ENCODE data around the gene IL17RA. TPM values are rescaled to one million over a fixed set of nuclear protein-coding genes. Genes with fewer than 3 reads are reported as not detected.

The IL17RA gene
- total and polyA plus RNA-seq, 2 of the 4 experiments (the other 2 are of a cell fraction), result 5.2 to 15.3 TPM

DNA sequence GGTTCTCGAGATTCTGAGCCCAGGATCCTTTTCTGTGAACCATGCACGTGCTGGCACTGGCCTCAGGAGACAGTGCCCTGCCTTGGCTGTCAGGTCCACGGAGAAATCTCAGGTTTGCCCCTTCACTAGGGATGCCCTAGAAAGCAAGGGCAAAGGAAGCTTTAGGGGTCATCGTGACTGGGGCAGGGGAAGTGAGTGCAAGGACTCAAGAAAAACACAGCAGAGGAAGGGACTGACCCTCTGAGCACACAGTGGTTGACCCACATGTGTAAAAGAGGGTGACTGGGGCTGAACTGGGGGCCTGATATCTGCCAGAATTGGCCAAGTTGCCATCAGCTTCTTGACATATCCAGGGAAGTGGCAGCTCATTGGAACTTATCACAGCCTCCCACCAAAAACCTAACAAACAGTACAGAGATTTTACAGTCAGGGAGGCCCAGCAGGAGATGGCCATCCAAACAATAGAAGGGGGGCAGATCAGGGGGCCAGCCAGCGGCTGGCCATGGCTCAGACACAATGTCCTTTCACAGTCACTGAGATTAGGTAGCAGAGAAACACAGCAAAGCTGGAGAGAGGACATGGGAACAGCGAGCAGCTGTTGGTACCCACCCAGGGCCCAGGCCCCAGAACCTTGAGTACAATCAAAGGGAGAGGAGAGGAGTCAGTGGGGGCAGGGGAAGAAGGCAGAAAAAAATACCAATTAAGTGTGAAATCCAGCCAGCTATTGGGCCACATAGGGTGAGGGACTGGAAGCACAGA is 32.0 kb downstream of the IL17RA start (continued):
- no peak for TF ChIP-seq CTCF (conservative IDR thresholded peaks at IDR 0.05; ENCODE audit: low read depth, low read length)

DNA sequence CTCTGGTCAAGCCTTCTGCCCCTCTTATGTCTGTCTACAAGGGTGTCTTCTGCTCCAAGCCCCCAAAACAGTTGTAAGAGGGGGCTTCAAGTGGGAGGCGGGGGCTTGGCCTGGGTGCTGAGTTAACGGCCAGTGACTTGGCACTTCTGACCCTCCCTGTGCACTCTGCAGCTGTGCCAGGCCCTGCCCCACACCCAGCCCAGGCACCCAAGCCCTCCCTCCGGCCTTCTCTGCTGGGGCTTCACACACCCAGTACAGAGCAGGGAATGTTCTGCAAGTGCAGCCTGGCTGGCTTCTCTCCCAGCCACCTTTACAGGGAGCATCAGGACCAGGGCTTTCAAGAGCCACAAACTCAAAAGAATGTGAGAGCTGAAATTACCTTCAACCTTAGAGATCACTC is 32.6 kb downstream of the IL17RA start:
- no peaks in the 10 kb centered on the region for H3K79me1 ChIP-seq (ENCODE audit: low read depth in 1 of 2, low read length in 2 of 2)
- no peak overlapping the region for H2AK9ac ChIP-seq (replicated peaks; ENCODE audit: low read depth, low read length, poor library complexity)
- no peak overlapping the region for H4K91ac ChIP-seq (ENCODE audit: insufficient read depth, low read depth, low read length)
- no peak overlapping the region for H2AFZ ChIP-seq (replicated peaks; ENCODE audit: low read length, poor library complexity)
- dilution Hi-C loops (cut with HindIII; ENCODE audit: low sequenced_read_pairs, unreplicated experiment) (no loop called here), intact Hi-C loops (cut with micrococcal nuclease) (no loop called here), in situ Hi-C loops (cut with MboI; ENCODE audit: low sequenced_read_pairs) (no loop called here)
- BruUV-seq (replicated peaks), result no TSS peak
- peaks cover 28% of the 10 kb centered on the region for H3K27me3 ChIP-seq (ENCODE audit: control insufficient read depth, insufficient read depth, low read length)
- H2BK5ac ChIP-seq (ENCODE audit: low read depth, low read length, poor library complexity, severe bottlenecking), result no peak overlapping the region
- H3K4me3 ChIP-seq (ENCODE audit: insufficient read depth, low read depth, low read length), result no peak overlapping the region
- no peak overlapping the region for H3K14ac ChIP-seq (replicated peaks; ENCODE audit: low read depth, low read length)
- no peak overlapping the region for H2BK15ac ChIP-seq (ENCODE audit: low read depth, low read length)
- no peak overlapping the region for H3K23ac ChIP-seq (ENCODE audit: low read depth, low read length)
- no peak overlapping the region for H3K56ac ChIP-seq (ENCODE audit: extremely low read depth, insufficient read depth, low read length)
- H3K18ac ChIP-seq (ENCODE audit: low read depth, low read length), result no peak overlapping the region
- ATAC-seq (ENCODE audit: low read depth) (no peak), DNase-seq (no peak)
- CTCF ChIA-PET, result interaction anchor here (1.3 kb wide), 1 partner anchor 54 kb away, joined by 3 read pairs; no protein-coding TSS in a partner anchor
- no peaks in the 10 kb centered on the region for H3K36me3 ChIP-seq (ENCODE audit: control insufficient read depth, insufficient read depth, low read length)
- H3K4ac ChIP-seq (ENCODE audit: low read depth, low read length), result no peak overlapping the region
- H3K4me2 ChIP-seq (ENCODE audit: low read depth, low read length), result no peak overlapping the region
- H4K5ac ChIP-seq (ENCODE audit: low read depth, low read length), result no peak overlapping the region
- H2BK20ac ChIP-seq (ENCODE audit: low read depth, low read length), result no peak overlapping the region
- H3K27ac ChIP-seq (ENCODE audit: insufficient read depth, low read length), result no peak overlapping the region
- H2AK5ac ChIP-seq (ENCODE audit: low read depth, low read length), result no peak overlapping the region
- no peaks in the 10 kb centered on the region for H3K9me1 ChIP-seq (ENCODE audit: insufficient read depth, low read length)
- H4K8ac ChIP-seq (ENCODE audit: low read depth in 2 of 2, low read length in 2 of 2), result no peak overlapping the region
- H3K4me1 ChIP-seq (ENCODE audit: control insufficient read depth, insufficient read depth, low read length), result no peaks in the 10 kb centered on the region
- no peaks in the 10 kb centered on the region for H4K20me1 ChIP-seq (ENCODE audit: insufficient read depth, low read length)
- H3K9me3 ChIP-seq (ENCODE audit: control insufficient read depth, insufficient read depth, low read length), result no peaks in the 10 kb centered on the region
- no CpG with 5 or more reads among the region's 3 CpGs for WGBS, 2 experiments (ENCODE audit: extremely low coverage in 2 of 2, insufficient read length in 1 of 2)
- H2BK120ac ChIP-seq (ENCODE audit: low read depth, low read length), result no peak overlapping the region
- no peak overlapping the region for H3K9ac ChIP-seq (ENCODE audit: low read depth, low read length)
- POLR2A ChIA-PET (ENCODE audit: unreplicated experiment), result no interaction called here
- no peak for TF ChIP-seq MAFK (IDR thresholded peaks at IDR 0.05; ENCODE audit: low read depth, low read length)
- no peak for TF ChIP-seq RCOR1 (IDR thresholded peaks at IDR 0.05; ENCODE audit: insufficient replicate concordance, low read length)
- TF ChIP-seq CTCF (conservative IDR thresholded peaks at IDR 0.05; ENCODE audit: low read depth, low read length), result no peak
- no peak for TF ChIP-seq BHLHE40 (IDR thresholded peaks at IDR 0.05; ENCODE audit: low read depth, low read length)
- no peak for TF ChIP-seq NFE2L2 (IDR thresholded peaks at IDR 0.05; ENCODE audit: low read depth, low read length)
- TF ChIP-seq RAD21 (IDR thresholded peaks at IDR 0.05; ENCODE audit: low read length), result no peak
- TF ChIP-seq MXI1 (IDR thresholded peaks at IDR 0.05; ENCODE audit: borderline replicate concordance, low read depth, low read length), result no peak
- TF ChIP-seq USF2 (IDR thresholded peaks at IDR 0.05; ENCODE audit: low read depth, low read length), result no peak
- TF ChIP-seq FOS (IDR thresholded peaks at IDR 0.05; ENCODE audit: low read depth, low read length), result no peak
- TF ChIP-seq CEBPB (IDR thresholded peaks at IDR 0.05; ENCODE audit: low read depth, low read length), result no peak
- TF ChIP-seq RFX5 (IDR thresholded peaks at IDR 0.05; ENCODE audit: low read depth, low read length), result no peak
